Measurements from ENCODE around the gene SETD3. TPM values are rescaled to one million over a fixed set of nuclear protein-coding genes. Genes with fewer than 3 reads are reported as not detected.

The SETD3 gene
- total and polyA plus RNA-seq, 9 donors: 27.9 to 133 (median 79.2) TPM

GRCh38 chr14:99380402-99380801 is 100.3 kb downstream of the SETD3 start:
- TF ChIP-seq CTCF (IDR thresholded peaks at IDR 0.05) (no peak), POLR2A (IDR thresholded peaks at IDR 0.05) (no peak), EP300 (IDR thresholded peaks at IDR 0.05) (no peak)
- no peaks in the 10 kb centered on the region for H3K27me3 ChIP-seq
- no peaks in the 10 kb centered on the region for H3K9me3 ChIP-seq
- no peak overlapping the region for H3K4me3 ChIP-seq
- whole genome bisulfite sequencing, 3 donors: 48 to 54% (median 51%) methylated on average over 5 of the region's 5 CpGs
- intact Hi-C loops (cut with DNase I): no loop called here
- DNase-seq: no peak
- no peak overlapping the region for H3K27ac ChIP-seq
- H3K36me3 ChIP-seq: no peaks in the 10 kb centered on the region
- no peaks in the 10 kb centered on the region for H3K4me1 ChIP-seq (ENCODE audit: insufficient read depth)

GRCh38 chr14:99378782-99379214 is 101.9 kb downstream of the SETD3 start:
- 57 to 66% (median 59%) methylated on average over 9 of the region's 9 CpGs for WGBS, 3 donors
- H3K27me3 ChIP-seq: no peaks in the 10 kb centered on the region
- H3K4me1 ChIP-seq (ENCODE audit: insufficient read depth): no peaks in the 10 kb centered on the region
- H3K27ac ChIP-seq: no peak overlapping the region
- H3K4me3 ChIP-seq: no peak overlapping the region
- no peak for DNase-seq
- no peaks in the 10 kb centered on the region for H3K9me3 ChIP-seq
- no peaks in the 10 kb centered on the region for H3K36me3 ChIP-seq
- intact Hi-C loops (cut with DNase I): no loop called here
- TF ChIP-seq POLR2A (IDR thresholded peaks at IDR 0.05) (no peak), EP300 (IDR thresholded peaks at IDR 0.05) (no peak), CTCF (IDR thresholded peaks at IDR 0.05) (no peak)

DNA sequence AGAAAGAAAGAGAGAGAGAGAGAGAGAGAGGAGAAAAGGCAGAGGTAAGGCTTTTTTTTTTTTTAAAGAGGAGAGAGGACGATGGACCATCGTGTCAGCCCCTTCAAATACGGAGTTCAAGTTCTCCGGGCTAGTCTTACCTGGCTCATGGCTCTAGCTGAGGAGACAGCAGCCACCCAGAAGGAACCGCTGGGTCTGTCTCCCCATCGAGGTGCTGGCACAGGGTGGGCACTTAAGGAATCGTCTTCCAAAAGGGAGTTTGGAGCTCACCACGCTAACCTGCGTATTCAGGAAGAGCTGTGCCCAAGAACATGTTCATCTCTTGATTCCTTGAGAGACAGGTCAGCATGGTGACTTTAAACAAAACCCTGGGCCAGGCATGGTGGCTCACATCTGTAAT is 102.7 kb downstream of the SETD3 start:
- Histone ChIP-seq H3K4me1 (ENCODE audit: insufficient read depth) (no peaks in the 10 kb centered on the region), H3K27me3 (no peaks in the 10 kb centered on the region), H3K4me3 (no peak overlapping the region), H3K27ac (no peak overlapping the region), H3K9me3 (no peaks in the 10 kb centered on the region), H3K36me3 (no peaks in the 10 kb centered on the region)
- TF ChIP-seq EP300 (IDR thresholded peaks at IDR 0.05) (no peak), CTCF (IDR thresholded peaks at IDR 0.05) (no peak), POLR2A (IDR thresholded peaks at IDR 0.05) (no peak)
- DNase-seq: no peak
- intact Hi-C loops (cut with DNase I): no loop called here
- WGBS, 3 donors: 85 to 89% (median 85%) methylated on average over 9 of the region's 9 CpGs

DNA sequence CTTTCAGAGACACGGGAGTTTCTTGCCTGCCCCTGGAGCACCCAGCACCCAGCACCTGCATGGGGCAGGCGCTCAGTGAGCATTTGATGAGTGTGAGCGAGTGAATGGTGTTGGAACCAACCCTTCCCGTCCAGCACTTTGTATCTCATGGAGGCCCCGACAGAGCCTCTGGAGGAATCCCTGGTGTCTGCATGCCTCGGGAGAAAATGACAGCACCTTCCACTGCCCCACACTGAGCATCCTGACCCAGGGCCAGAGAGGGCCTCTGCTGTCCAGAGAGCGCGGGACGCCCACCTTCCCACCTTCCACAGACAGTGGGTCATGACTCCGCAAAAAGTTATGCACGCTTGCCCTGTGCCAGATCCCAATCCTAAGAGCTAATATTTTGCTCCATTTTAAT is 105.7 kb downstream of the SETD3 start:
- Histone ChIP-seq H3K27me3 (no peaks in the 10 kb centered on the region), H3K9me3 (no peaks in the 10 kb centered on the region), H3K27ac (no peak overlapping the region), H3K4me1 (ENCODE audit: insufficient read depth) (no peaks in the 10 kb centered on the region), H3K36me3 (no peaks in the 10 kb centered on the region), H3K4me3 (no peak overlapping the region)
- WGBS, 3 donors: 76 to 80% (median 78%) methylated on average over 11 of the region's 11 CpGs
- intact Hi-C loops (cut with DNase I): no loop called here
- TF ChIP-seq EP300 (IDR thresholded peaks at IDR 0.05) (no peak), CTCF (IDR thresholded peaks at IDR 0.05) (no peak), POLR2A (IDR thresholded peaks at IDR 0.05) (no peak)
- DNase-seq: no peak

Measured in ovary (tissue), 9 donors.